GM19324 (cell line): ENCODE results near the gene CD4.

Source experiments
- ATAC-seq: cut with Tn5 transposase; IDR thresholded peaks from one replicate; pipeline ENCODE4 v1.9.1; 2021; ENCODE audit warnings: mild to moderate bottlenecking, moderate library complexity; ENCODE audit not compliant: unreplicated experiment, low FRiP score

The CD4 gene

DNA sequence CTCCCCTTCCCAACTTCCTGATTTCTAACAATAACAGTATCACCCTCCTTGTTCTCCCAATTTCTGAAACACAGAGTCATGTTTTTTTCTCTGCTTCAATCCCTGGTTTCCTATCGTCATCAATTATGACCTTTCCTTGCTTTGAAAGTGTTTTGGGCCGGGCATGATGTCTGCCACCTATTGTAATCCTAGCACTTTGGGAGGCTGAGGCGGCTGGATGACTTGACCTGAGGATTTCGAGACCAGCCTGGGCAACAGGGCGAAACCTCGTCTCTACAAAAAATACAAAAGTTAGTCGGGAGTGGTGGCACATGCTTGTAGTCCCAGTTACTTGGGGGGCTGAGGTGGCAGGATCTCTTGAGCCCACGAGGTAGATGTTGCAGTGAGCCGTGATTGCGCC is 19.7 kb downstream of the CD4 start:
- no peak for ATAC-seq

DNA sequence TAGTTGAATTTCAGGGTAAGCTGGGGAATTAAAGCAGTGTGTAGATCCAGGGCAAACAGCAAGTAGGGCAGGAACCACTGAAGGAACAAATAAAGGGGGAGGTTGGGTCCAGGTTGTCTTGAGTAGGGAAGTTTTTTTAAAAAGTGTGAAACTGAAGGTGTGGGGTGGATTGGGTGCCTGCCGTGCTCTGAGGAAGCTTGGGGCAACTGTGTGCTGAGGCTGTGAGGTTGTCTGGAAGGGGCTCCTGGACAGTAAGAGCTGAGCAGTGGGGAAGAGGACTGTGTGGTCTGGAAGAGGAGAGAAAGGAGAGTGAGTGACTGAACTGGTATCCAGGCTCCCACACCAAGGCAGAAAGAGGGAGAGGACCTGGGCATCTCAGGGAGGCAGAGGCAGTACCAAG is 21.4 kb downstream of the CD4 start:
- no peak for ATAC-seq

DNA sequence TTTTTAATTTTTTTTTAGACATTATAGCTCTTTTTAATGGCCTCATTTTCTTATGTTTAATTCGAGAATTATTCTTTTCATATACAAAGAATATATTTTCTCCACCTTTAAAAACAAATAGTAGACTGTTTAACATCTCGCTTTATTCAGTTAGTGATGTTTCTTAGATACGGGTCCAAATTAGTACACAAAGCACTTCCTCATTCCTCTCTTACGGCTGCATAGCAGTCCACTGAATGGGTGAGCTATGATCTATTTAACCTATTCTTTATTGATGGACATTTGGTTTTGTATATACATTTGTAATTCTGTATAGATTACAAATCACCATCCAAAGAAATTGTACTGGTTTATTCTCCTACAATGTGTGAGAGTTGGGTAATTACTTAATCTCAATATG is 24.0 kb downstream of the CD4 start:
- no peak for ATAC-seq

DNA sequence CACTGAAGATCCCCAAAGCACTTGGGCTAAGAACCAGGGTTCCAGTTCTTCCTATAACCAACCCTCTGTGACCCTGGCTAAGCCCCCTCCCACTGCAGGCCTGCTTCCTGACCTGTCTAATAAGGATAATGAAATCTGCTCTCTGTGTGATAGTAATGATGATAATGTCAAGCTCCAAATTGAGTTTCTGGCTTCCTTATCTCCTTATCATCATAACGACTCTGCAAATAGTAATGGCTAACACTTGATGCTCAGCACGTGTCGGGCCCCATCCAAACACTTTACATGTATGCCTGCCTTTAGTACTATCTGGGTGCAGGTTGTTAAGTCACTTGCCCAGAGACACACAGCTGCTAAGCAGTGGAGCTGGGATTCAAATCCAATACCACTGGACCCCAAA is 27.3 kb downstream of the CD4 start:
- ATAC-seq, result no peak

DNA sequence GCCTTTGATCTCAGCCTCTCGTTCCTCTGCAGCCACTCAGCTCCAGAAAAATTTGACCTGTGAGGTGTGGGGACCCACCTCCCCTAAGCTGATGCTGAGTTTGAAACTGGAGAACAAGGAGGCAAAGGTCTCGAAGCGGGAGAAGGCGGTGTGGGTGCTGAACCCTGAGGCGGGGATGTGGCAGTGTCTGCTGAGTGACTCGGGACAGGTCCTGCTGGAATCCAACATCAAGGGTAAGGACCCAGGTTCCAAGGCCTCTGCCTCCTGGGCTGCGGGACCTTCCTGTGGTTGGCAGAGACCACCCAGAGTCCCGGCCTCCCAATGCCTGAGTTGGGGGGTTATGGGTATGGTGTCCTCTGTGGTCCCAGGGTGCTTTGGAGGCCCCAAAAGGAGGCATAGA is 27.8 kb downstream of the CD4 start:
- ATAC-seq, result no peak

DNA sequence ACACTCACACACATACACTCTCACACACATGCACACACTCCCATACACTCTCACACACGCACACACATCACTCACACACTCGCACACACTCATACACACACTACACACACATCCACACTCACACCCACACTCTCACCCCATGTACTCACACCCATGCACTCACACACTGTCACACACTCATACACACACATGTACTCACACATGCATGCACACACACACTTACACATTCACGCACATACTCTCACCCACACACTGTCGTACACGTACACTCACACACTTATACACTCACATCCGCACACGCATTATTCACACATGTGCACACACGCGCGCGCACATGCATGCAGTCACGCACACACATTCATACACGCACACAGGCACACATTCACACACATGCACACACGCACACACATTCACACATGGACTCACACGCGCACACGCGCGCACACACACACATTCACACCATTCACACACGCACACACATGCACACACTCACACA is 28.4 kb downstream of the CD4 start:
- ATAC-seq, result no peak

DNA sequence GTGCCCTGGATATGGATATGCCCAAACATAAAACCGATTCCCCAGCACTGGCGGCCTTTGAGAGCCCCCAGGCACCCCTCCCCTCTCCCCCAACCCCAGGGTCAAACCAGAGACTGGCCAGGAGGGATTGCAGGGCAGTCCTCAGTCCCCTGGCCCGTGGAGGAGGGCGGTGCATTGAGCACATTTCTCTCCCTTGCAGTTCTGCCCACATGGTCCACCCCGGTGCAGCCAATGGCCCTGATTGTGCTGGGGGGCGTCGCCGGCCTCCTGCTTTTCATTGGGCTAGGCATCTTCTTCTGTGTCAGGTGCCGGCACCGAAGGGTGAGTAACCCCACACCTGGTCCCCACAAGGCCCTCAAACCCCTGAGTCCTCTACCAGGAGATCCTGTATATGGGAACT is 28.9 kb downstream of the CD4 start:
- no peak for ATAC-seq

DNA sequence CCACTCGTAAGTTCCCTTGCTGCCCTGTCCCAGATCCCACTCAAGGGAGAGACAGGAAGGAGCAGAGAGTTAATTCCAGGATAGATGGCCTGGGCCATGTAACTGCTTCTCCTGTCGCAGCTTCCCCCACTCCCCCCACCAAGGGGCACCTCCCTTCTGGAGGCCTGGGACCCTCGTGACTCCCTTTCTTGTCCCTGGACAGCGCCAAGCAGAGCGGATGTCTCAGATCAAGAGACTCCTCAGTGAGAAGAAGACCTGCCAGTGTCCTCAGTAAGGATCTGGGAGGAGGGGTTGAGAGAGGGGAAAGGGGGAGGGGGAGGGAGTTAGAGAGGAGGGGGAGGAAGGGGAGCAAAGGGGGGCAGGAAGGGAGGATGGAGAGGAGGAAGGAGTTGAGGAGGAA is 29.3 kb downstream of the CD4 start:
- no peak for ATAC-seq

DNA sequence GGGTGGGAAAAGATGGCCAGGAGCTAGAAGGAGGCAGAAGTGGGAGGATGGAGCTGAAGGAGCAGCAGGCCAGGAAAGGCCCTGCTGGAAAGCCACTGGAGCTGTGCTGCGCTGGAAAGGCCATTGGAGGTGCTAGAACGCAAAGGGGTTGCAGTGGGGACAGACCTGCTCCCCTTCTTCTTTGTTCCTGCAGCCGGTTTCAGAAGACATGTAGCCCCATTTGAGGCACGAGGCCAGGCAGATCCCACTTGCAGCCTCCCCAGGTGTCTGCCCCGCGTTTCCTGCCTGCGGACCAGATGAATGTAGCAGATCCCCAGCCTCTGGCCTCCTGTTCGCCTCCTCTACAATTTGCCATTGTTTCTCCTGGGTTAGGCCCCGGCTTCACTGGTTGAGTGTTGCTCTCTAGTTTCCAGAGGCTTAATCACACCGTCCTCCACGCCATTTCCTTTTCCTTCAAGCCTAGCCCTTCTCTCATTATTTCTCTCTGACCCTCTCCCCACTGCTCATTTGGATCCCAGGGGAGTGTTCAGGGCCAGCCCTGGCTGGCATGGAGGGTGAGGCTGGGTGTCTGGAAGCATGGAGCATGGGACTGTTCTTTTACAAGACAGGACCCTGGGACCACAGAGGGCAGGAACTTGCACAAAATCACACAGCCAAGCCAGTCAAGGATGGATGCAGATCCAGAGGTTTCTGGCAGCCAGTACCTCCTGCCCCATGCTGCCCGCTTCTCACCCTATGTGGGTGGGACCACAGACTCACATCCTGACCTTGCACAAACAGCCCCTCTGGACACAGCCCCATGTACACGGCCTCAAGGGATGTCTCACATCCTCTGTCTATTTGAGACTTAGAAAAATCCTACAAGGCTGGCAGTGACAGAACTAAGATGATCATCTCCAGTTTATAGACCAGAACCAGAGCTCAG is 30.0 kb downstream of the CD4 start:
- ATAC-seq, result no peak

DNA sequence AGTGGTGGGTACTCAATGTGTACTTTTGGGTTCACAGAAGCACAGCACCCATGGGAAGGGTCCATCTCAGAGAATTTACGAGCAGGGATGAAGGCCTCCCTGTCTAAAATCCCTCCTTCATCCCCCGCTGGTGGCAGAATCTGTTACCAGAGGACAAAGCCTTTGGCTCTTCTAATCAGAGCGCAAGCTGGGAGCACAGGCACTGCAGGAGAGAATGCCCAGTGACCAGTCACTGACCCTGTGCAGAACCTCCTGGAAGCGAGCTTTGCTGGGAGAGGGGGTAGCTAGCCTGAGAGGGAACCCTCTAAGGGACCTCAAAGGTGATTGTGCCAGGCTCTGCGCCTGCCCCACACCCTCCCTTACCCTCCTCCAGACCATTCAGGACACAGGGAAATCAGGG is 30.8 kb downstream of the CD4 start:
- no peak for ATAC-seq

DNA sequence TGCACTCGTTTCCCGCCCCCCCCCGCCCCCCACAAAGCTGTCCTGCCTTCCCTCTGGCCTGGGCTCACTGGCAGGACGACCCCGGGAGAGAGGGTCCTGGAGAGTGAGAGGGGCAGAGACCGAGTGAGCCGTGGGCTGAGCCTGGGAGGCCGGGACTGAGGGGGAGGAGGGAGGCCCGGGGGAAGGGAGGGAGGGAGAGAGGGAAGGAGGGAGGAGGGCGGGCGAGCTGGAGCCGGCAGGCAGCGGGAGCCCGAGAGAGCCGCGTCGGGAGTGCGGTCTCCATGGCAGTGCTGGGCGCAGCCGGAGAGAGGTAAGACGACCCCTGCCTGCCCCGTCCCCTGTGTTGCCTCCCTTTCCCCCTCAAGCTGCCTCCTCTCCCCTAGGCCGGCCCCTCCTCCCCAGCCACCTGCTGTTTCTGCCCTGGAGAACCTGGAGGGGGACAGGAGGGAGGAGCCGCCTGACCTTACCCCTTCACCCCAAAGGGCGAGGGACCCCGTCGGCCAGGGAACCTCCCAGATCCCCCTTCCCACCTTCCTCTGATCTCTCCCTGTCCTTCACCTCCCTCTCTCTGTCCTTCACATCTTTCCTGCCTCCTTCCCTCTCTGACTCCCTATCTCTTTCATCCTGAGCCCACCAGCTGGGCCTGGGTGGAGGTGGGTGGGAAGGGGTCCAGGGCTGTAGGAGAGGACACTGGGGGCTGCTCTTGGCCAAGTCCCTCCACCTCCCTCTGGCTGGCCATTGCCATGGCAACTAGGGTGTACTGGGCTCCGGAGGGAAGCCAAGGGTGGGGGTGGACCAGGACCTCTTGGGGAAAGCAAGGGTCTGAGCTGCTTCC is 32.5 kb downstream of the CD4 start, which contains the start of gene GPR162:
GPR162 (plus strand) TSS at position 231 of the 835 bp plus-strand sequence. CDS start 2,078 bp downstream, outside the sequence.
- no peak for ATAC-seq

DNA sequence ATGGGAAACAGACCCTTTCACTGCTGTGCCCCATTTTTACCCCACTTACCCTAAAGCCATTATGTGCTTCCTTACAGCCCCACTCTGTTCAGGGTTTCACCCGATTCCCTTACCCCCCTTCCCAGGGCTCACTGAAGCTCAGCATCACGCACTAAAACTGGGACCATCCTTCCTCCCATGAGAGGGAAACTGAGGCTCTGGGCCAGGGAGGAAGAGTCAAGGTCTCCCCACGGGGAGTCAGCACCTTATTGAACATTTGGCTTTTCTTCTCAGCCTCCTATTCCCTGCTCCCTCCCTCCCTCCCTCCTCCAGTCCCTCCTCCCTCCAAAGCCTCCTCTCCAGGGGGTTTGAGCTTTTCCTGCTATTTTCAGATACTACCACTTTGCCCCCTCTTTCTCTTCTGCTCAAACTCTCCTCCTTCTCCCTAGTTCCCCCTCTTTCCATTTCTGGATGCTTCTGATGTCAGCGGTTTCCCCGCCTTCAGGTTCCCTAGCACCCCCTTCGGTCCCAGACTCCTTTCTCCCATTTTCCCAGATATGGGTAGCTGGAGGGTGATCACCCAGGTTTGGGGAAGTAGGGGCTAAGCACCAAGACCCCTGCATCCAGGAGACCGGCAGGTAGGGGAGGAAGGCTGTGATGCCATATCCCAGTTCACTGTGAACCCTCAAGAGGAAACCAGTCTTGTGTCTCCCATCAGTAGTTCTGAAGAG is 33.3 kb downstream of the CD4 start:
- no peak for ATAC-seq

DNA sequence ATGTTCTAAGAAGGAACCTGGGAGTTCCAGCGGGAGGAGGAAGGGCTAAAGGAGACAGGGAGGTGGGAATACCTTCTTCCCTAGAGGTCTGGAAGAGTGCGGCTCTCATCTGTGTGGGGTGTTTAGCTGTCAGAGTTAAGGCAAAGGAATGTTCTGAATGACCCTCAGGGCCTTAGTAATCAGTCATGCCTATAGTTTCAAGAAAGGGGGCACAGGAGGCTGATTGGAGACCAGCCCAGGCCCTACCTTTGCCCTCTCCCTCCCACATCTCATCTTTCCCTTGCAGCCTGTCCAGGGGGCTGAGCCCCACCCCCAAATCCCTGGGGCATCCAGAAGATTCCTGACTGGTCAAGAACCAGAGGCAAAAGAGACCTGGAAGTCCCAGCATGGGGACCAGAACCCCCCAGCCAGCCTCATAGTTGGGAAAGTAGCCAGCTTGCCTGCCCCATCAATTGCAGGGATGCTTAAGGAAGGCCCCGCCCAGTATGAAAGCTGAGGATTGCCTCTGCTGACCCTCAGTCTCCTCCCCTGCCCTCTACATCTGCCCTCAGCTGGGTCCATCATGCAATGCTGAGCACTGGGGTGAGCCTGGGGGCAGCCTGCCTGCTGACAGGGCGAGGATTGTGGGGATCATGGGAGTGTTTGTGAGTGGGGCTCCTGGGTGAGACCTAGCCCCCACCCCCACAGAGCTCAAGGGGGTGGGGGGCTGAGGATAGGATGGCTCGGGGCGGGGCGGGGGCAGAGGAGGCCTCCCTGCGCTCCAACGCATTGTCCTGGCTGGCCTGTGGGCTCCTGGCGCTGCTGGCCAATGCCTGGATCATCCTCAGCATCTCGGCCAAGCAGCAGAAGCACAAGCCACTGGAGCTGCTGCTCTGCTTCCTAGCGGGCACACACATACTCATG is 34.1 kb downstream of the CD4 start:
- ATAC-seq, result no peak

DNA sequence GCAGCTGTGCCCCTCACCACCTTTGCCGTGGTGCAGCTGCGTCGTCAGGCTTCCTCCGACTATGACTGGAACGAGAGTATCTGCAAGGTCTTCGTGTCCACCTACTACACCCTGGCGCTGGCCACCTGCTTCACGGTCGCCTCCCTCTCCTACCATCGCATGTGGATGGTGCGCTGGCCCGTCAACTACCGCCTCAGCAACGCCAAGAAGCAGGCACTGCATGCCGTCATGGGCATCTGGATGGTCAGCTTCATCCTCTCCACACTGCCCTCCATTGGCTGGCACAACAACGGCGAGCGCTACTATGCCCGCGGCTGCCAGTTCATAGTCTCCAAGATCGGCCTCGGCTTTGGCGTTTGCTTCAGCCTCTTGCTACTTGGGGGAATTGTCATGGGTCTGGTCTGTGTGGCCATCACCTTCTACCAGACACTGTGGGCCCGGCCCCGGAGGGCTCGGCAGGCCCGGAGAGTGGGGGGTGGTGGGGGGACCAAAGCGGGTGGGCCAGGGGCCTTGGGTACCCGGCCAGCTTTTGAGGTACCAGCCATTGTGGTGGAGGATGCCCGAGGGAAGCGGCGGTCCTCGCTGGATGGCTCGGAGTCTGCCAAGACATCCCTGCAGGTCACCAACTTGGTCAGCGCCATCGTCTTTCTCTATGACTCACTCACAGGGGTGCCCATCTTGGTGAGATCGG is 34.9 kb downstream of the CD4 start:
- ATAC-seq, result no peak

DNA sequence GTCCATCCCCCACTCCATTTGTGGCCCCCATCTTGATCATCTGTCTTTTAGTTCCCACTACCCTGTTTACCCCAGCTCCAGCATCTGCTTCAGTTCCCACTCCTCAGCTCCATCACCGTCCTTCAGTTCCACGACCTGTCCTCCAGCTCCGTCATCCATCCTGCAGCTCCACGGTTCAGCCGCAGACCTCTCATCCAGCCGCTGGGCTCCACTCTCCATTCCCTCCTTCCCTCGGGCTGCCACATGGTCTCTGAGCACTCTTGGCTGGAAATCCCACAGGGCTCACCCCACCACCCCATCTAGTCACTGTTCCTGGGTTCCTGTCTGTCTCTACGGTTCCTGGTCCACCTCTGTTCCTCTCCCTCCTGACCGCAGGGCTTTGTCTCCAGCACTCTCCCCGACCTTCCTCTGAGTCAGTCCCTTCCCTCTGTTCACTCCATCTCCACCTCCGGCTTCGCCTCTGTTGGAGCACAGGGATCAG is 35.6 kb downstream of the CD4 start:
- ATAC-seq, result no peak

DNA sequence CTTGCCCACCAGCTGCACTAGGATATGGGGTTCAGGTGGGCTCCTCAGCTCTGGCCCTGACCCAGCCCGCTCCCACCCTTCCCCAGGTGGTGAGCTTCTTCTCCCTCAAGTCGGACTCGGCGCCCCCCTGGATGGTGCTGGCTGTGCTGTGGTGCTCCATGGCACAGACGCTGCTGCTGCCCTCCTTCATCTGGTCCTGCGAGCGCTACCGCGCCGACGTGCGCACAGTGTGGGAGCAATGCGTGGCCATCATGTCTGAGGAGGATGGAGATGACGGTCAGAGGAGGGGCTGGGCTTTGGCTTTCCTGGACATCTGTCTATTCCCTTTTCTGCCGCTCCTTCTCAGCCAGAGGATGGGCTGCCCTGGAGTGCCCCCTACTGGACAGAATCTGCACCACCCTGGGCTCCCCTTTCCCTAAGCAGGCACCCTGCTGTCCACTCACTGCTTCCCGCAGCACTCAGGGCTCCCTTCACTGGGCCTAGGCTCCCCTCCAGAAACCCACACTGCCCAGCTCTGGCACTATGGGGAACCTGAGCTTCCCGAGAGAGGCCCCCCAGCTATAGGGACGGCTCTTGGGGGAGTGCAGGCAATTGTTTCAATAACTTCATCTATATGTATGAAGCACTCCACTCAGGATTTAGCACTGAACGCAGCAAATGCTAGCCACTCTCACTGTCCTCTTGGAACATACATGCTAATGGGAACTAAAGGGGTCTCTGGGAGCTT is 36.2 kb downstream of the CD4 start:
- ATAC-seq, result no peak

DNA sequence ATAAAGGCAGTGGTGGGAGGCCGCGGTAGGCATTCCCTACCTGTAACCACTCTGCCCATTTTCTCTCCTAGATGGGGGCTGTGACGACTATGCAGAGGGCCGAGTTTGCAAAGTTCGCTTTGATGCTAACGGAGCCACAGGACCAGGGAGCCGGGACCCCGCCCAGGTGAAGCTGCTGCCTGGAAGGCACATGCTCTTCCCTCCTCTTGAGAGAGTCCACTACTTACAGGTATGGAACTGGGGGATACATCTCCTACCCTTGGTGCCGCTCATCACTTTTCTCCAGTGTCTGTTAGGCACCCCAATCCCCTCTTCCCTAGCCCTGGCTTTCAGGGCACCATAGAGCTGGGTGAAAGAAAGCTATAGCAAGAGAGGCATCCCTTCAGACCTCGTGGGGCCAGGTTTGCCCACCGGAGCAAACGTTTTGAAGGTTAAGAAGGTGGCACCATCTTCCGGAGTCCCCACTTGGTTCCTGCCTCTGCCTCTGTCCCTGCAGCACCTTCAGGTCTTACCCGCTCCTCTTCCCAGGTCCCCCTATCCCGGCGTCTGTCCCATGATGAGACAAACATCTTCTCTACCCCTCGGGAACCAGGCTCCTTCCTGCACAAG is 36.9 kb downstream of the CD4 start:
- no peak for ATAC-seq
